Measurements from ENCODE around the gene CCR3. TPM values are rescaled to one million over a fixed set of nuclear protein-coding genes. Genes with fewer than 3 reads are reported as not detected.

Gene CCR3
- total RNA-seq, 1 experiment from 2014 or later, result not detected

DNA sequence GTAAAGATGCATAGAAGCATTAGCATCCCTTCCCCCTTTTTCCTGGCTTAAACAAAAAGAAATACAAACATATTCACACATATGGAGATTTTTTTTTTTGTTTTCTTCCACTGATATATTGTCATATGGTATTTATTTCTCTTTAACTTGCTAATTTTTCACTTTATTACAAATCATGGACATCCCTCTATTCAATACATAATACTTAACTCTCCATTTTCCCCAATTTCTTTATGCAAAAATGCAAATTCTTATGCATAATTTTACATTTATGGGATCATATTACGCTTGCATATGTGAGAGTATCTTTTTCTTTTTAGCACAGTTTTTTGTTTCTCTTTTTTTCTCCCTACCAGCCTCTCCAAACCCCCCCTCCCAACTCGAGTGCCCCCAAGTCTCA, 48.8 kb downstream of the CCR3 start:
- no TSS peak for BruUV-seq (replicated peaks)
- DNase-seq (ENCODE audit: low read depth, low spot score) (no peak), ATAC-seq (no peak)
- Histone ChIP-seq H3K4me1 (ENCODE audit: control insufficient read depth in 1 of 2, insufficient read depth in 2 of 2, low read length in 2 of 2) (no peaks in the 10 kb centered on the region), H2AFZ (ENCODE audit: low read depth, low read length, poor library complexity, severe bottlenecking) (no peak overlapping the region), H3K9ac (ENCODE audit: low read length) (no peak overlapping the region), H3K9me3 (ENCODE audit: control insufficient read depth in 1 of 2, insufficient read depth in 1 of 2, low read depth in 1 of 2, low read length in 2 of 2) (no peaks in the 10 kb centered on the region), H3K36me3 (ENCODE audit: control insufficient read depth in 1 of 2, insufficient read depth in 2 of 2, low read length in 2 of 2) (no peaks in the 10 kb centered on the region), H3K27me3 (ENCODE audit: insufficient read depth, low read length) (no peaks in the 10 kb centered on the region; the same call in 1 of the 2 replicates), H4K20me1 (ENCODE audit: insufficient read depth) (no peaks in the 10 kb centered on the region), H3K4me3 (replicated peaks in 1 of 2; ENCODE audit: low read depth in 1 of 2, low read length in 2 of 2) (no peak overlapping the region), H3K27ac (ENCODE audit: low read depth, low read length) (no peak overlapping the region), H3K9me2 (ENCODE audit: insufficient read depth) (no peaks in the 10 kb centered on the region), H3K4me2 (ENCODE audit: low read length) (no peak overlapping the region), H3K79me2 (ENCODE audit: insufficient read depth, low read length) (no peaks in the 10 kb centered on the region)
- ChIA-PET POLR2A (no interaction called here), RAD21 (ENCODE audit: low non-redundant PET in 1 of 2, low total read pairs in 2 of 2, uncharacterized antibody in 2 of 2, unreplicated experiment in 2 of 2) (no interaction called here), CTCF (no interaction called here)
- TF ChIP-seq EZH2 (IDR thresholded peaks at IDR 0.05), result no peak
- no peak for TF ChIP-seq SP1 (IDR thresholded peaks at IDR 0.05; ENCODE audit: low read depth)
- no peak for TF ChIP-seq ZFX (IDR thresholded peaks at IDR 0.05)
- TF ChIP-seq, protein P1, sequence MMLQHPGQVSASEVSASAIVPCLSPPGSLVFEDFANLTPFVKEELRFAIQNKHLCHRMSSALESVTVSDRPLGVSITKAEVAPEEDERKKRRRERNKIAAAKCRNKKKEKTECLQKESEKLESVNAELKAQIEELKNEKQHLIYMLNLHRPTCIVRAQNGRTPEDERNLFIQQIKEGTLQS (IDR thresholded peaks at IDR 0.05), result no peak
- TF ChIP-seq POLR2A (IDR thresholded peaks at IDR 0.05; ENCODE audit: borderline replicate concordance, extremely low read depth, insufficient read depth, insufficient read length), result no peak
- no peak for TF ChIP-seq FOSL1 (IDR thresholded peaks at IDR 0.05; ENCODE audit: low read depth)
- no peak for TF ChIP-seq JUND (IDR thresholded peaks at IDR 0.05)
- TF ChIP-seq, protein P2, sequence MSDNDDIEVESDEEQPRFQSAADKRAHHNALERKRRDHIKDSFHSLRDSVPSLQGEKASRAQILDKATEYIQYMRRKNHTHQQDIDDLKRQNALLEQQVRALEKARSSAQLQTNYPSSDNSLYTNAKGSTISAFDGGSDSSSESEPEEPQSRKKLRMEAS (IDR thresholded peaks at IDR 0.05), result no peak
- no peak for TF ChIP-seq EGR1 (IDR thresholded peaks at IDR 0.05; ENCODE audit: low read depth)
- TF ChIP-seq SIN3A (IDR thresholded peaks at IDR 0.05; ENCODE audit: low read depth), result no peak
- TF ChIP-seq YY1 (IDR thresholded peaks at IDR 0.05; ENCODE audit: extremely low read depth, insufficient replicate concordance, low read depth, low read length), result no peak
- no peak for TF ChIP-seq RAD21 (IDR thresholded peaks at IDR 0.05; ENCODE audit: low read depth)
- TF ChIP-seq, protein P3, sequence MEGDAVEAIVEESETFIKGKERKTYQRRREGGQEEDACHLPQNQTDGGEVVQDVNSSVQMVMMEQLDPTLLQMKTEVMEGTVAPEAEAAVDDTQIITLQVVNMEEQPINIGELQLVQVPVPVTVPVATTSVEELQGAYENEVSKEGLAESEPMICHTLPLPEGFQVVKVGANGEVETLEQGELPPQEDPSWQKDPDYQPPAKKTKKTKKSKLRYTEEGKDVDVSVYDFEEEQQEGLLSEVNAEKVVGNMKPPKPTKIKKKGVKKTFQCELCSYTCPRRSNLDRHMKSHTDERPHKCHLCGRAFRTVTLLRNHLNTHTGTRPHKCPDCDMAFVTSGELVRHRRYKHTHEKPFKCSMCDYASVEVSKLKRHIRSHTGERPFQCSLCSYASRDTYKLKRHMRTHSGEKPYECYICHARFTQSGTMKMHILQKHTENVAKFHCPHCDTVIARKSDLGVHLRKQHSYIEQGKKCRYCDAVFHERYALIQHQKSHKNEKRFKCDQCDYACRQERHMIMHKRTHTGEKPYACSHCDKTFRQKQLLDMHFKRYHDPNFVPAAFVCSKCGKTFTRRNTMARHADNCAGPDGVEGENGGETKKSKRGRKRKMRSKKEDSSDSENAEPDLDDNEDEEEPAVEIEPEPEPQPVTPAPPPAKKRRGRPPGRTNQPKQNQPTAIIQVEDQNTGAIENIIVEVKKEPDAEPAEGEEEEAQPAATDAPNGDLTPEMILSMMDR (IDR thresholded peaks at IDR 0.05 in 2 of 3, conservative IDR thresholded peaks at IDR 0.05 in 1 of 3; ENCODE audit: borderline replicate concordance in 1 of 3, insufficient read depth in 1 of 3, low read depth in 2 of 3, low read length in 2 of 3), result no peak
- TF ChIP-seq, protein P4, sequence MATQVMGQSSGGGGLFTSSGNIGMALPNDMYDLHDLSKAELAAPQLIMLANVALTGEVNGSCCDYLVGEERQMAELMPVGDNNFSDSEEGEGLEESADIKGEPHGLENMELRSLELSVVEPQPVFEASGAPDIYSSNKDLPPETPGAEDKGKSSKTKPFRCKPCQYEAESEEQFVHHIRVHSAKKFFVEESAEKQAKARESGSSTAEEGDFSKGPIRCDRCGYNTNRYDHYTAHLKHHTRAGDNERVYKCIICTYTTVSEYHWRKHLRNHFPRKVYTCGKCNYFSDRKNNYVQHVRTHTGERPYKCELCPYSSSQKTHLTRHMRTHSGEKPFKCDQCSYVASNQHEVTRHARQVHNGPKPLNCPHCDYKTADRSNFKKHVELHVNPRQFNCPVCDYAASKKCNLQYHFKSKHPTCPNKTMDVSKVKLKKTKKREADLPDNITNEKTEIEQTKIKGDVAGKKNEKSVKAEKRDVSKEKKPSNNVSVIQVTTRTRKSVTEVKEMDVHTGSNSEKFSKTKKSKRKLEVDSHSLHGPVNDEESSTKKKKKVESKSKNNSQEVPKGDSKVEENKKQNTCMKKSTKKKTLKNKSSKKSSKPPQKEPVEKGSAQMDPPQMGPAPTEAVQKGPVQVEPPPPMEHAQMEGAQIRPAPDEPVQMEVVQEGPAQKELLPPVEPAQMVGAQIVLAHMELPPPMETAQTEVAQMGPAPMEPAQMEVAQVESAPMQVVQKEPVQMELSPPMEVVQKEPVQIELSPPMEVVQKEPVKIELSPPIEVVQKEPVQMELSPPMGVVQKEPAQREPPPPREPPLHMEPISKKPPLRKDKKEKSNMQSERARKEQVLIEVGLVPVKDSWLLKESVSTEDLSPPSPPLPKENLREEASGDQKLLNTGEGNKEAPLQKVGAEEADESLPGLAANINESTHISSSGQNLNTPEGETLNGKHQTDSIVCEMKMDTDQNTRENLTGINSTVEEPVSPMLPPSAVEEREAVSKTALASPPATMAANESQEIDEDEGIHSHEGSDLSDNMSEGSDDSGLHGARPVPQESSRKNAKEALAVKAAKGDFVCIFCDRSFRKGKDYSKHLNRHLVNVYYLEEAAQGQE (IDR thresholded peaks at IDR 0.05; ENCODE audit: low read depth), result no peak
- no peak for TF ChIP-seq CBX3 (IDR thresholded peaks at IDR 0.05; ENCODE audit: low read depth)
- TF ChIP-seq SRF (IDR thresholded peaks at IDR 0.05; ENCODE audit: low read depth), result no peak
- no peak for TF ChIP-seq ELF1 (IDR thresholded peaks at IDR 0.05; ENCODE audit: borderline replicate concordance, low read depth)
- intact Hi-C loops (cut with micrococcal nuclease), result no loop called here

Data from HCT116 (cell line).